Activated T-cell treated with anti-CD3 and anti-CD28 coated beads for 4 hours (primary cell): ENCODE data around the gene NPW.

Source experiments
- DNase-seq: peaks from one replicate; pipeline ENCODE4 v3.0.0-alpha.2; 2020

NPW gene

DNA sequence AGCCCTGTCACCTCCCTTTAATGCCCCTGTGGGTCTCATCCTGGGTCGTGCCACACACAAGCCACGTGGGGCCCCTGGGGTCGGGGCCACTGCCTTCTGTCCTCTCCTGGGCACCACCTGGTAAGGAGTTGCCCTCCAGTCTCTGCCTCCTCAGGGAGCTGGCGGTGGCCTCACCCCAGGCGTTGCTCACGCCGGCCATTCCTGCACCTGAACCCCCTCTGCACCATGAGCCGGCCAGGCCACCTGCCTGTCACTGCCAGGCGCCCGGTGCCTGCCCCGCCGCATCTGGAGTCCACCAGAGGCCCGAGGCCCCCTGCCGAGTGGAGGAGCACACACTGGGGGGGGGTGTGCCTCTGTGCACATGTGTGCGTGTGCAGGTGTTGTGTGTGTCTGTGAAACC lies 17.5 kb downstream of the NPW start:
- DNase-seq, result no peak

DNA sequence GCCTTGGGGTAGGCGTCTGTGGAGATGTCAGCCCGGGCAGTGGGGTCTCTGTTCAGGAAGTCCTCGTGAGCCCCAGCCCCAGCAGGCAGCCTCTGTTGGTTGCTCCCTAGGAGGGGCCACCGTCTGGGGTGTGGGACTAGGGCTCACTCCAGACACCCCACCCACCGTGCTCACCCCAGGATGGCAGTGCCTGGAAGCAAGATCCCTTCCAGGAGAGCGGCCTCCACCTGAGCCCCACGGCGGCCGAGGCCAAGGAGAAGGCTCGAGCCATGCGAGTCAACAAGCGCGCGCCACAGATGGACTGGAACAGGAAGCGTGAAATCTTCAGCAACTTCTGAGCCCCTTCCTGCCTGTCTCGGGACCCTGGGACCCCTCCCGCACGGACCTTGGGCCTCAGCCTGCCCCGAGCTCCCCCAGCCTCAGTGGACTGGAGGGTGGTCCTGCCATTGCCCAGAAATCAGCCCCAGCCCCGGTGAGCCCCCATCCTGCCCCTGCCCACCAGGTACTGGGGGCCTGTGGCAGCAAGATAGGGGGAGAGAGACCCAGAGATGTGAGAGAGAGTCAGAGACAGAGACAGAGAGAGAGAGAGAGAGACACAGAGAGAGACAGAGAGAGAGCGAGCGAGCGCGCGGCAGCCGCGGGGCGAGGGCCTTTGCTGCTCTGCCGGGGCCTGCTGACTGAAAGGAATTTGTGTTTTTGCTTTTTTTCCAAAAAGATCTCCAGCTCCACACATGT lies 18.2 kb downstream of the NPW start:
- no peak for DNase-seq

DNA sequence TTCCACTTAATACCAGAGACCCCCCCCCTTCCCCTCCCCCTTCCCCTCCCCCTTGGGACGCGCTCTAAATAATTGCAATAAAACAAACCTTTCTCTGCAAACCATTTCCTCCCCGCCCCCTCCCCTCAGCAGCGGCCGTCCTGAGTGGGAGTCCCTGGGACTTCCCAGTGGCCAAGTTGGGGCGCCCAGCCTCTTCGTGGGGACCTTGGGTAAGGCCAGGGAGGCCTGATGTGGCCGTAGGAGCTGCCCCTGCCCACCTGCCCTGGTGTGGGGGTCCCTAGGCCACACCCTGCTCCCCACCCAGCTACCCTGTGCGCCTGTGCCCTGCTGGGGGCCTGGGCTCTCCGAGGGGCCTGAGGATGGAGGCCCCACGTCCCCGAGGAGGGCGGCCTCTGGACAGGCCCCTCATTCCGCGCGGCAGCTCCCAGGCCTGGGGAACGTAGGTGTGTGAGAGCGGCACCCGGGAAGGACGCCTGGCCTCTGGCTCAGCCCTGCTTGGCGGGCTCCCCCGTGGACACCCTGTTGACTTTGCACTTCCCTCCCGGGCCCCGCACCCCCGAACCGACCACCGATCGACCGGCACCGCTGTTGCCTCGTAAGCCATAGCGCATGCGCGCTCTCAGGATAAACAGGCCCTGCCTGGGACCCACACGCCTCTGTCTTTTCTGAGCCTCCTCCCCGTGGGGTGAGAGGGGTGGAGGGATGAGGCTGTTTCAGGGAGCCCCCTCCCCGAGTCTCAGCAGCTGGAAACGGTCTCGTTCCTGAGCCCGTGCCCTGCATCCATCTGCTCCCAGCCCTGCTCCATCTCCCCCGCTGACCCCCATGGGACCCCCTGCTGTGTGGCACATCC lies 19.0 kb downstream of the NPW start:
- DNase-seq, result no peak

DNA sequence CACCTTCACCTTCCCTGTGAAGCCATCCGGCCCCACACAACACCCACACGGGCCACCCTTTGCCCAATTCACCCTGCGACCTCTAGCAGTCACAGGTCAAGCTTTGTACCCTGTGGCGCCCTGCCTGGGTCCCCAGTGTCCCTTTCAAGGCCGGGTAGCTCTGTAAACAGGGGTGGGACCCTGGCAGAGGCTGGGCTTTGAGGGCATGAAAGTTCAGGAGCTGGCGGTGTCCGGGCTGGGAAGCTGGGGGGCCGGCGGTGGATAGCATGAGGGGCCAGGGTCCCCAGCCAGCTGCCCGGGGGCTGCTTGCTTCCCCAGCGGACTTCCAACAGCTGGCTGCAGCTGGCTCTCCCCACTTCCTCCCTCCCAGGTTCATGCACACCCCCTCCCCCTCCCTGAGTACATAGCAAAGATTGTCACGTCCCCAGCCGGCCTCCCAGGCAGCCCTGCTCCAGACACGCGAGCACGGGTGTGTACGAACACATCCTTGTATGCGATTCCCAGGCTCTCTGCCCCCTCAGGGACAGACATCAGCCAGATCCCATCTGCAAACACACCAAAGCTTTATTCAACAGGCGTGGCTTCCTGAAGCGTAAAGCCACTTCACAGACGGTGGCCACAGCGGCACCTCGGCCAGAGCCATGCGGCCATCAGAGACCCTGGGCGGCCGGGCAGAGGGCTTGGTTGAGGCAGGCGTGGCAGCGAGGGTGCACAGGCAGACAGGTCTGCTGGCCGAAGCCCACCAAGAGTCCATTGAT lies 19.9 kb downstream of the NPW start:
- no peak for DNase-seq

DNA sequence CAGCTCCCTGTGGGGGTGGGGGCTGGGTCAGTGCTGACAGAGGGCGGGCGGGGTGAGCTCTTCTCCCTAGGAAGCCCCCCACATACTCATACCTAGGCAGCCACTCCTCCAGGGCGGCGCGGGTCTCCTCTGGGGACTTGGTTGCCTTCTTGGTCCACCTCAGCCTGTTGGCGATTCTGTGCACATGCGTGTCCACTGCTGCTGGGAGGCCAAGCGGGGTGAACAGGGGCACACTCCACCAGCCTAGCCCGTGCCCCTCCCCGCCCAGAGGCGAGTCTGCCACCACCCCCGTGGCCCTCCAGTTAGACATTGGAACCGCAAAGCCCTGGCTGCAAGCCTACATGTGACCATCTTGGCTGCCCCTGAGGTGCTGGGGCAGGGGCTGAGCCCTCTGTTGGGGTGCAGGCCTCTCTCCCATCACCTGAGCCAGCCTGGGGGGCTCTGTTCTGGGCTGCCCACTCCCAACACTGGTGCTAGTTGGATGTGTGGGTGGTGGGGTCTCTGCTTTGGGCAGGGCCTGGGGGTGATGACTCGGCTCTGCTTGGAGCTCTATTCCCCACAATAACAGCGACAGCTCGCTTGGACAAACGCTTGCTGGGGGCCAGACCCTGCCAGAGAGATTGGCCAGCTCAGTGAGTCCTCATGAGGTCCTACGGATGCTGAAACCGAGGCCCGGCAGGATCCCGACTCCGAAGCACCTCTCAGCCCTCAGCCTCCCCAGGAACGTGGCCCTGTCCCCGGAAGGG lies 20.6 kb downstream of the NPW start:
- no peak for DNase-seq

DNA sequence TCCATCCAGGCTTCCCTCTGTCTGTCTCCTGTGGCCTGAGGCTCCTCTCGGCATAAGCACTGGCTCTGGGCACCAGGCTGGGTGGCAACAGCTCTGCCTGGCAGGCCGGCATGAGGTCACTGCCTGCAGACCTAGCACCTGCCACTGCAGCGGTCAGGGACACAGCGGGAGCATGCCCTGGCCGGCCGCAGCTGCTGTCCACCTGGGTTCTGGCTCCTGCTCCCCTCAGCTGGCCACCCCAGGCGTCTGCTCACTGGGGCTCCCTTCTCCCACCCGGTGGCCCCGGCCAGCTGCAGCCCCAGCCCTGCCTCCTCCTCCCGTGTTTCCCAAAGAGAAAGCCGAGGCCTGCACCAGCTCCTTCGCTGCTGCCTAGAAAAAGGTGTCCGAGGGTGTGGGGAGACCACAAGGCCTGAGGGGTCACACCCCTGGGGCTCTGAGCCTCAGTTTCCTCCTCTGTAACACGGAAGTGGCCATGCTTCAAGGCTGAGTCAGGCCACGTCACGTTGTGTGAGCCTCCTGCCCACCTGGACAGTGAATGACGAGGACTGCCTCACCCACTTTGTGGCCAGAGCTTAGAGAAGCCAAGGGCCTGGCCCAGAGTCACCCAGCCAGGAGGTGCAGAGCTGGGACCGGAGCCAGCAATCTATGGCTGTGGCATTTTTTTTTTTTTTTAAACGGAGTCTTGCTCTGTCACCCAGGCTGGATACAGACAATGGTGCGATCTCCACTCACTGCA lies 21.4 kb downstream of the NPW start:
- DNase-seq, result no peak

DNA sequence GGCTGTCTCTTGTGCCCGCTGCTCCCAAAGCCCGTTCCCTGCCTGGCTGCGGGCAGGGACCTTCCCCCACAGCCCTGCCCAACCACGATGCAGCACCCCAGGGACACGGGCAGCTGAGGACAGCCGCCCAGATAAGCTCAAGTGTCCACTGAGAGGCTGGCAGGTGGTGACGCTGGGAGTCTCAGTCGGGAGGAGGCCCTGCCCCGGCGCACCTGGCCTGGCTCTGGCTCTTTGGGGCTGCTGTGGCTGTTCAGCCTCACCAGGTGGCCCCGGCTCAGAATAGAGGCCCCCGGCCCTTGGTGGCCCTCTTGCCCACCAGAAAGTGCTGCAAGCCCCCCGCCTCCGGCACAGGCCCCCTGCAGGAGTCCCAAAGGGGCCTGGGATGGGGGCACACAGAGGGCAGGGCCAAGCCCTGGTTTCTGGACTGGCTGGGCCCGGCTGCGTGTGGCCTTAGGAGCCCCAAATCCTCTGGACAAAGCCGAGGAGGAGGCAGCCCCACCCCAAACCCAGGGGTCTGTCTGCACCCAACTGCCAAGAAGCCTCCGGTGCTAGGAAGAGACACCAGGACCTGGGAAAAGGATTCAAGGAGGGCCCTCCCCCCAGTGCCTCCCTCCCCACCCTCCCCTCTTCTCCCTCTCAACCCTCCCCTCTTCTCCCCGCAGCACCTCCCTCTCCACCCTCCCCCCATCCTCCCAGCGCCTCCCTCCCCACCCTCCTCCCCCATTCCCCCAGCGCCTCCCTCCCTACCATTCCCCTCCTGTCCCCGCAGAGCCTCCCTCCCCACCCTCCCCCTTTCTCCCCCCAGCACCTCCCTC lies 22.8 kb downstream of the NPW start:
- DNase-seq, result no peak

DNA sequence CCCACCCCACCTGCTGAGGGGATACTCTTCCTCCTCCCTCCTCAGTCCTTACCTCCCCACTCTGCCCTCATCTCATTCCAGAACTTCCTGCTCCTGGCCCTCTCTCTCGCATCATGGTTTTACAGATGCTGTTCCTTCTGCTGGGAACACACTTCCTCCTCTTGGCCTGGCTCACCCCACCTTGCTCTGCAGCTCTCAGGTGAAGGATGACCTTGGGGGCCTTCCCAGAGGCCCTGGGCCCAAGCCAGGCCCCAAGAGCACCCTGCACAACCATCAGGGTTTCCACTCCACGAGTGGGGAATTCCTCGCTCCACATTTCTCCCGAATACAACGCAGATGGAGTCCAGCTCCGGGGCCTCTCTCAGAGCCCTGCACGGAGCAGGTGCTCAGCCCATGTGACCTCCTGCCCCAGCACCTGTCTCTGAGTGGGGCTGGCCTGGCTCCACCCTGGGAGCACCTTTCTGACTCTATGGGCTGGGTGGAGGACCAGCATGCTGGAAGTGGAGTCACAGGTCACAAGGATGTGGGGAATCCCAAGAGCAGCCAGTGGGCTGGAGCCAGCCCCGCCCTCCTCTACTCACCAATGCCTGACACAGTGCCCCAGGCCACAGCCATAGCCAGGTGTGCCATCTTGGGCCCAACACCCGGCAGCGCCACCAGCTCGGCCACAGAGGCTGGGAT lies 23.5 kb downstream of the NPW start:
- no peak for DNase-seq

DNA sequence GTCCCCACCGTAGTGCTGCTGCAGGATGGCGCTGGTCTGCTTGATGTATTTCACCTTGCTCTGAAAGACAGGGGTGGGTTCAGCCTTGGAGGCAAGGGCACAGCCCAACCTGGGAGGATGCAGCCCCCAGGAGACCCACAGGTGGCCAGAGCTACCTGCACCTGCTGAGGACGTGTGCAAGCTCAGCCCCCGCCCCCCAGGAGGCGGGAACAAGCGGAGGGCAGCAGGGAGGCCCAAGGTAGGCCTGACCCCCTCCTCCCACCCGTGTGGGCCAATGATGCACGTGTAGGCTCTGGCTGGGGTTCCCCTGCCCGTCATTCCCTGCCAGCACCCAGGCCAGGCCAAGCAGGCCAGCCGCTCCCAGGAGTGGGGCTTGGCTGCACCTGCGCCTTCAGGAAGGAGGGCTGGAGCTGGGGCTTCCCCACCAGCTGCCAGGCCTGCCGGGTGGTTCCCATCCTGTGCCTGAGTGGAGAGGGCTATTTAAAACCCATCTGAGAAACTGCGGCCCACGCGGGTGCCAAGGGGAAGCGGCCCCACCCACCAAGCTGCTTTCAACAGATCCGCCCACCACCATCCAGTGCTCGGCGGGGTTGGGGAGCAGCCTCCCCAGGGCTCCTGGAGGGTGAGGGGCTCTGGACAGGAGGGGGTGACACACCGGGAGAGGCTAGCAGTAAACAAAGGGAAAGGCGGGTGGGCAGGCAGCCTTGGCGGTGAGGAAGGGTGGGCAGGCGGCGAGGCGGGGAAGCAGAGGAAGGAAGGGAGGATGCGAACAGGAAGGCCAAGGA lies 24.3 kb downstream of the NPW start:
- no peak for DNase-seq

DNA sequence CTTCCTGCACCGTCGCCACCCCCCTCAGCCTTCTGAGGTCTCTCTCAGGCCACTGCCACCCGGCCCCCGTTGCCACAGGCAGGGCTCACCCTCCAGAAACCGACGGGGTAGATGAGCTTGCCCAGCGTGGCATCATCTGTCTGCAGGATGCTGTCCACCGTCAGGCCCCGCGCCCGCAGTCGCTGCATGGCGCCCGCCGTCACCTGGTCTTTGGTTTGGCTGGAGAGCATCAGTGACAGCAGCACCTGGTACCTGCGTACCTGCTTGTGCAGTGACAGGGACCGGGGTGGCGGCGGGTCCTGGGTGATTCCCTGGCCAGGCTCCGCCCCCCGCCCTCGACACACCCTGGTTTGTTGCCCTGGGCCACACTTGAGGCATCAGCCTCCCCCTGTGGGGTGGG lies 25.0 kb downstream of the NPW start:
- DNase-seq, result no peak

DNA sequence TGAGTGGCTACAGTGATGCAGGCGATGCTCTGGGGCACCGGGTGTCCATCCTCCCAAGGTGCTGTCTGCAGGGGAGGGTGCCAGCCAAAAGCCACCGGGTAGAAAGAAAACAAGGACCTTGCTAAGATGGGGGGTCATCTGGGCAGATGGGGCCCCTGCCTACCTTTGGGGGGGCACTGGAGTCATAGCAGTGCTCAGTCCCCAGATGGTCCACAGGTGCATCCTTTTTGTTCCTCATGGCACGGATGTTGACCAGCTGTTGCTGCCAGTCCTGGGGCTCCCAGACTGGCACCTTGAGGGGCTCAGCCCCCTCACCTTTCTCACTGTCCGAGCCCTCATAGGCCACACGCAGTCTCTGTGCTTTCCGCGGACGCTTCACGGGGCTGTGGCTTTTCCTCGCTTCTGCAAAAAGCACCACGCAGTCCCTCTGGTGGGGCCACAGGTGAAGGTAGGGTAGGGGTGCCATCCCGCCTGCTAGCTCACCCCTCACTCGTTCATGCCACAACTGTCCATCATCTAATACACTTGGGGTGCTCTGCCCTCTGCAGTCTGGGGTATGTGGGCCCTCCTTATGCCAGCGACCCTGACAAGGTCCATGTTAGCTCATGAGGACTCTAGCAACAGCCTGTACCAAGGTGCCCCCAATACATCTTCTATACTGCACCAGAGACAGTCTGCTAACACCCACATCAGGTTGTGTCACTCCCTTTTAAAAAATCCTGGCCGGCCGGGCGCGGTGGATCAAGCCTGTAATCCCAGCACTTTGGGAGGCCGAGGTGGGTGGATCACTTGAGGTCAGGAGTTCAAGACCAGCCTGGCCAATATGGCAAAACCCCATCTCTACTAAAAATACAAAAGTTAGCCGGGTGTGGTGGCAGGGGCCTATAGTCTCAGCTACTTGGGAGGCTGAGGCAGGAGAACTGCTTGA lies 26.6 kb downstream of the NPW start:
- no peak for DNase-seq

DNA sequence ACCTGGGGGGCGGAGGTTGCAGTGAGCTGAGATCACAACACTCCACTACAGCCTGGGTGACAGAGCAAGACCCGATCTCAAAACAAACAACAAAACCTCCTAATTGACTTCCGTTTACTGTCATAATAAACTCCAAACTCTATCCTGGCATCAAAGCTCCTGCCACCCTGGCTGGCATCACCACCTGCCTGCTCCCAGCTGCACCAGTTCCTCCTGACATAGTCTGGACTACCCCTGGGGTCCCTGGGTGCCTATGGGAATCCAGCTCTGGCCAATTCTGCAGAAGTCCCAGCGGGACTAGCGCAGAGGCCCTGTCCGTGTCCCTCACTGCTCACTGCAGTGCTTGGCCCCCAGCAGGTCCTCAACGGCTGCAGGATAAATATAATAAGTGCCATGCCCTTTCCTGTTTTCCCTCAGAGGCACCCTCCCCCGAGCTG lies 27.3 kb downstream of the NPW start:
- no peak for DNase-seq

DNA sequence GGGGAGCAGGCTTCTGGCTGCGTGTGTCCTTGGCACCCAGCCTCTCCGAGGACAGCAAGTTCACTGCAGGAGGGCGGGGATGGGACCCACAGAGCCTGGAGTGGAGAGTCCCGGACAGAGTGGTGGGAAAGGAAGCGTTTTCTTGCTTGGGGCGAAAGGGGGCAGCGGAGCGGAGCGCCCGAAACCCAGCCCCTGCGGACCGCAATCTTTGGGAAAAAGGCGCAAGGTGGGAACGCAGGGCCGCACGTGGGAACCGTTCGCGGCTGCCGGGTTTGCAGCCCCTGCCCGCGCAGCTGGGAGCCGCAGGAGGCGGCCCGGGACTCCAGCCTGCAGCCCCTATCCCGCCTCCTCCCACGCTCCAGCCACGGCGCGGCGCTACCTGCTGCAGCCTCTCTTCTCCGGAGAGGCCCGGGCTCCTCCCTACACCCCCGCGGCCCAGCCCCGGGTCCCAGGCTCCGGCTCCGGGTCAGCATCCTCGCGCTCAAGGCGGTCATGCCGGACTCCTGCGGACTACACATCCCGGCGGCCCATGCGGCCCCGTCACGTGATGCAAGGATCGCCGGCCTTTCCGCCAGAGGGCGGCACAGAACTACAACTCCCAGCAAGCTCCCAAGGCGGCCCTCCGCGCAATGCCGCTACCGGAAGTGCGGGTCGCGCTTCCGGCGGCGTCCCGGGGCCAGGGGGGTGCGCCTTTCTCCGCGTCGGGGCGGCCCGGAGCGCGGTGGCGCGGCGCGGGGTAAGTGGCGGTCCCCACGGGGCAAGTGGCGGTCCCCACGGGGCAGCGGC lies 27.9 kb downstream of the NPW start, which contains the start of the genes NTHL1 and TSC2:
Gene NTHL1, minus strand, starts transcription at position 505 of the 786 bp plus-strand sequence. Its CDS starts 11 bp downstream, at position 494.
Gene TSC2, plus strand, starts transcription at position 656 of the 786 bp plus-strand sequence. CDS start 631 bp downstream, outside the sequence.
- peak; percentile 86 for DNase-seq

DNA sequence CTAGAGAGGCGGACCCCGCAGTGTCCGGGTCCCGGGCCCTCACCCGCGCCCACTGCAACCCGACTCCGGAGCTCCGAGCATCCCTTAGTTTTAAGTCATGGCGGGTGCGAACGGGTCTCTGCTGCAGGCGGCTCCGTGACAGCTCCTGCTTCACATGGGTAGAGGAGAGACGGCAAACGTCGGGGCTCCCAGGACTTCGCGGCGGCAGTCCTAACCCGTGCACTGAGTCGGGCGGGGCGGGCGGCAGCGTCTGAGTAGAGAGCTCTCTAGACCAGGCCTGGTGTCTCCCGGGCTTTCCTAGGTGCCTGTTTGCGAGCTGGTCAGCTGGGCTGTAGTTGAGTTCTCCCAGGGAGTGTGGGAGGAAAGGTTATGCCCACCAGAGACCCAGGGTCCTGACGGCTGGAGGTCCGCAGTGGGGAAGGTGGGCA lies 28.5 kb downstream of the NPW start:
- no peak for DNase-seq

DNA sequence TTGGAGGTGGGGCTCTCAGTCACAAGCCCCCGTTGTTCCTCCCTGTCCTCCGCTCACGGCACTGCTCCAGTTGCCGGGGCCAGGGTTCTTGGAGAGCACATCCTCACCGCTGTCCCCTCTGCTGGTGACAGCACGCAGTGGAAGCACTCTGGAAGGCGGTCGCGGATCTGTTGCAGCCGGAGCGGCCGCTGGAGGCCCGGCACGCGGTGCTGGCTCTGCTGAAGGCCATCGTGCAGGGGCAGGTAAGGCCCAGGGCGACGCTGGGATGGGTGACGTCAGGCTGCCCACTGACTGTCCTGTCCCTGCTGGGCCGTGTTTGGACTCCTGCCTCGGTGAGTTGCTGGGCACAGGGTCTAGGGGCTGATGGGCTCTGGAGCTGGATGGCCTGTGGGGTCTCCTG lies 33.6 kb downstream of the NPW start:
- DNase-seq, result no peak

DNA sequence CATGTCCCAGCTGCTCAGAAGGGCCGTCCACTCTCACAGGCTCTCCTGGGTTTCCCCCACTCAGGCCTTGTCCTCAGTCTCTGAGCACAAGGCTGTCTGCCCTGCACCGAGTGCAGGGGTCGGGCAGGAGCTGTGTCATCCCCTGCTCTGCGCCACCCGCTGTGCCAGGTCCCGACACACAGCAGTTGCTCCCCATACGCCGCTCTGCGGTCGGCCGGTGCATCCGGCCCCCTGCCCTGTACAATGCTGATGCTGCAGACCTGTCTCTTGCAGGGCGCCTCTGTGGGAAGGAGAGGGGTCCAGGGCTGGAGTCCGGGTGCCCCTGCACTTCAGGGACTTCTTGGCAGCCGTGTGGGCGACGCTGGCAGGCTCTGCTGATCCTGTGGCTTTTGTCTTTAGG lies 34.3 kb downstream of the NPW start:
- no peak for DNase-seq

DNA sequence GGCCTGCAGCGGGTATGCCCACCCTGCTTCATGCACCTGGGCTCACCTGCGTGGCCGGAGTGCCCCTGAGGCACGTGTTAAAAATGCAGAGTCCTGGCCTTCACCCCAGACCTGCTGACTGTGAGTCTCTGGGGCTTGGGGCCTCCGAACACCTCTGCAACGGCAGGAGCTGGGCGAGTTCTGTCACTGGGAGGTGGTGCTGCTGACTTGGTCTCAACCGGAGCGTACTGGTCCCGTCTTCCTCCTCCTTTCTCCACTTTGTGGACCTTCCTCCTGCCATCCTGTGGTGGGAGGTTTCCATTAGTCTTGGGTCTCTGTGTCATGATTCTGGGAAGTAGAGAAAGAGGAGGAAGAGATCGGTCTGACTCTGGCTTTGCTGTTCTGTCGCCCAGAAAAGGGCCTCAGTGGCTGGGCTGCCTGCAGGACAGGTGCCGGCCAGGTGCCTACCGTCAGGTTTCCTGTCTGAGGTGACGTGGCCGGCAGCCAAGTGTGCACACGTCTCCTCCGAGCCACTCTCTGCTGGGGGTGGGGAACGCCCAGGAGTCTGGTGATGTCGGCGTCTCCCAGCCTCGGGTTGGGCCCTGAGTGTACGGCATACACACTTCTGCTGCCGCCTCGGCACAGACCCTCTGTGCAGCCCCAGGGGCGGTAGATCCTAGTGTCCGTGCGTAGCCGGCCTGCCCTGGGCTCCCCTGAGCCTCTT lies 35.1 kb downstream of the NPW start:
- no peak for DNase-seq
